ENCODE measurements around the gene ADGRL1. TPM values are rescaled to one million over a fixed set of nuclear protein-coding genes. Genes with fewer than 3 reads are reported as not detected.
A peak's percentile ranks its signal among the peaks of the same experiment; 100 is the strongest.

The ADGRL1 gene
- total RNA-seq, 1 donor from 2014 or later = 12.0 TPM

DNA sequence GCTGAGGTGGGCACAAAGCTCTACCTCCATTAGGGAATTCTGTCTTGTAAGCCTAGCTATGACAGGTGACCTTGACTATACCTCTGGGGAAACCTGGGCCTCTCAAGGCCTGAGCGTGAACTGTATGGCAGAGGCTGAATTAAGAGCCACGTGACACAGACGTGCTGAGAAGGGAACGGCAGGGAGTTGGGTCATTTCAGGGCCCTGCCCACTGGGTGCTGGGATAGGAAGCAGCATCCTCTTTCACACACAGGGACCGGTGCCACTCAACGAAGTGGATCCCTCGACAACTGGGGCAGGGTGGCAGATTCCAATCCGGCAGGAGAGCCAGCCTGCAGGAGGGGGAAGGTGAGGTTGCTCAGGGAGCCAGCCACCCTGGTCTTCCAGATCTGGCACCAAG lies 78.8 kb downstream of the ADGRL1 start:
- Histone ChIP-seq H3K9ac (ENCODE audit: low read depth in 1 of 3, low read length in 3 of 3) (peak overlapping the region in 2 of 3 donors; percentile 10 to 72), H3K4me1 (ENCODE audit: control insufficient read depth in 3 of 3, insufficient read depth in 3 of 3, low read length in 3 of 3) (peaks cover 22 to 32% (median 25%) of the 10 kb centered on the region in 3 donors), H3K9me3 (ENCODE audit: control insufficient read depth in 3 of 3, low read length in 3 of 3) (no peaks in the 10 kb centered on the region), H3K36me3 (ENCODE audit: control insufficient read depth in 3 of 3, insufficient read depth in 3 of 3, low read length in 3 of 3) (no peaks in the 10 kb centered on the region), H3K27ac (ENCODE audit: low read depth, low read length) (peak overlapping the region; percentile 69), H3K4me3 (ENCODE audit: low read length in 3 of 3) (no peak overlapping the region), H3K27me3 (ENCODE audit: control insufficient read depth in 3 of 3, insufficient read depth in 3 of 3, low read length in 3 of 3) (no peaks in the 10 kb centered on the region)

DNA sequence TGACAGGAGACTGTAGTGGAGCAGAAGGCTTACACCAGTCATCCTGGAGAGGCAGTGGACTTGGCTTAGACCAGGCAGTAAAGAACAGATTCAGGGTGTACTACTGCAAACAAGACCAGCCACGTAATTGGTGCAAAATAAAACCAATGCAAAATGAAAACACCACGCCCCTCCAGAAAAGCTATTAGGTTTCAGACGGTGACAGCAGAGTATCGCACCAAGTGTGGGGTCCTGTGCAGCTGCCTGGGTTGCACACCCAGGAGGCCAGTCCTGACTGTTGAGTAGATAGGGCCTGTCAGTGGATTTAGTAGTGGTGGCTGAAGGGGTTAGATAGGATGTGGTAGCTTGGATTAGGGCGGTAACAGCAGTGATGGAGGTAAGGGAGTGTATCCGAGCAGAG lies 83.0 kb downstream of the ADGRL1 start:
- H3K36me3 ChIP-seq (ENCODE audit: control insufficient read depth in 3 of 3, insufficient read depth in 3 of 3, low read length in 3 of 3) = no peaks in the 10 kb centered on the region
- H3K9me3 ChIP-seq (ENCODE audit: control insufficient read depth in 3 of 3, low read length in 3 of 3) = no peaks in the 10 kb centered on the region
- H3K27ac ChIP-seq (ENCODE audit: low read depth, low read length) = no peak overlapping the region
- no peak overlapping the region for H3K4me3 ChIP-seq (ENCODE audit: low read length in 3 of 3)
- H3K4me1 ChIP-seq (ENCODE audit: control insufficient read depth in 3 of 3, insufficient read depth in 3 of 3, low read length in 3 of 3) = peaks cover 30 to 38% (median 38%) of the 10 kb centered on the region in 3 donors
- H3K27me3 ChIP-seq (ENCODE audit: control insufficient read depth in 3 of 3, insufficient read depth in 3 of 3, low read length in 3 of 3) = no peaks in the 10 kb centered on the region
- peak overlapping the region in 1 of 3 donors; percentile 25 for H3K9ac ChIP-seq (ENCODE audit: low read depth in 1 of 3, low read length in 3 of 3)

DNA sequence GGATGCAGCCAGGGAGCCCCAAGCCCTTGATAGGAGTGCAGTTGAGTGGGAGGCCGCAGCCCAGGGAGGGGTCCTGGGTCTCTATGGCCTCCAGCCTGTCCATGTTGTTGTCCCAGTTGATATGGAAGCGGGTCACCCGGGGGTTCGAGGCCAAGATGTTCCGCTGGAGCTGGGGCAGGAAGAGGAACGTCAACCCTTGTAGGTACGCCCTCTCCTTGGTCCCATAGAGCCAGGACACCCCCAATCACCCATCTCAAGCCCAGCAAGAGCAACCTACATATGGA lies 85.5 kb downstream of the ADGRL1 start:
- Histone ChIP-seq H3K27ac (ENCODE audit: low read depth, low read length) (peak overlapping the region; percentile 94), H3K9me3 (ENCODE audit: control insufficient read depth in 3 of 3, low read length in 3 of 3) (no peaks in the 10 kb centered on the region)

DNA sequence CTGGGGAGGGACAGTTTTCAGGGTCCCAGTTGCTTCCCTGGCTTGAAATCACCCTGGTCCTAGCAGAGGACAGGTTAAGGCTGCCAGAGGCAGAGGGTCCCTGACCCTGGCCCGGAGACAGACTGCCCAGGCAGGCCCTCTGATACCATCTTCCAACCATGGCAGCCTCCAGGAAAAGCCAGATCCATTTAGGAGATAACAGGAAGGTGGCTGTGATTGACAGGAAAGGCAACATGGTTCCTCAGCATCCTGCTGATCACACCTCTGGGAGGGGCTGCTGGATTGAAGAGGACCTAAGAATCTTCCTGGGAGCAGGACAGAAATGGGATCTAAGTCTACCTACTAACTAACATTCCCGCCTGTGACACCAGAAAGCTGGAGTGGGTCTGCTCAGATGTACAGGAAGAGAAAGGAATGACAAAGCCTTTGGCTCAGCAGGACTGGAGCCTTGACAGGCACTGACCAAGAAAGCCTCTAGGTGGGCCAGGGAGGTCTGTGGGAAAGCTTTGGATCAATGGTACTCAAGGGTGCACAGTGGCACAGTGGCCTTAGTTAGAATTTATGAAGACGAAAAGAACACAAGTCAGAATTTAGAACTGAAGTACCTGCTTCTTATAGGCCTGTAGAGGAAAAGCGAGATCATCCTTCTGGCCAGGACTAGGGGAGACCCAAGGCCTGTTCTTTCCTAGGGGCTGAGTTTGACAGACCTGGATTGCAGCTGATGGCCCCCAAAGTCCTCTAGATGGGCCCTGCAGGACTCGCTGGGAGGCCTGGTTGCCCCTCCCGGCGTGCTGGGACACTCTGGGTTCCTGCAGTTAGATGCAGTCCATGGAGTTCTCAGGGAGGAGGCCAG lies 86.1 kb downstream of the ADGRL1 start:
- peak overlapping the region; percentile 63 to 94 (median 76) for H3K9ac ChIP-seq (ENCODE audit: low read depth in 1 of 3, low read length in 3 of 3)
- peak overlapping the region in 1 of 3 donors; percentile 45 for H3K4me3 ChIP-seq (ENCODE audit: low read length in 3 of 3)

More for the DNA sequence above, 85.5 kb downstream of the ADGRL1 start:
- no peaks in the 10 kb centered on the region for H3K36me3 ChIP-seq (ENCODE audit: control insufficient read depth in 3 of 3, insufficient read depth in 3 of 3, low read length in 3 of 3)
- no peak overlapping the region for H3K4me3 ChIP-seq (ENCODE audit: low read length in 3 of 3)
- peak overlapping the region in 2 of 3 donors; percentile 7 to 33 for H3K9ac ChIP-seq (ENCODE audit: low read depth in 1 of 3, low read length in 3 of 3)
- no peaks in the 10 kb centered on the region for H3K27me3 ChIP-seq (ENCODE audit: control insufficient read depth in 3 of 3, insufficient read depth in 3 of 3, low read length in 3 of 3)
- peaks cover 33 to 42% (median 38%) of the 10 kb centered on the region in 3 donors for H3K4me1 ChIP-seq (ENCODE audit: control insufficient read depth in 3 of 3, insufficient read depth in 3 of 3, low read length in 3 of 3)

DNA sequence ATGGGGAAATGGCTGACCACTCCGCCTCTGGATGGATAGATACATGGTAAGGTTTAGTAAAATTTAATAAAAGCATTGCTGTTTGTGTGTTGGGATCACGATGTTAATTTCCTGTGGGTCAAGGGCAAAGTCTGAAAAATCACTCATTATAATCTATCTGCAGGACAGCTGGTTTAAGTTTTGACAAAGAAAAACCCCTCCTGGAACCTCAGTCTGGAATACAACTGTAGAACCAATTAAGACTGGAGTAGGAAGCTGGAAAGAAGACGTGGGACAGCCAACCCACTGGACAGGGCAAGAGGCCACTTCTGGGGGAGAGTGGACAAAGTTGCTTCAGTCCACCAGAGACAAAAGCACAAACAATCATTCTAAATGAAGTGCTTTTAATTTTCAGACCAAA lies 86.8 kb downstream of the ADGRL1 start:
- no peaks in the 10 kb centered on the region for H3K27me3 ChIP-seq (ENCODE audit: control insufficient read depth in 3 of 3, insufficient read depth in 3 of 3, low read length in 3 of 3)
- peaks cover 46 to 53% (median 47%) of the 10 kb centered on the region in 3 donors for H3K4me1 ChIP-seq (ENCODE audit: control insufficient read depth in 3 of 3, insufficient read depth in 3 of 3, low read length in 3 of 3)
- H3K9me3 ChIP-seq (ENCODE audit: control insufficient read depth in 3 of 3, low read length in 3 of 3) = no peaks in the 10 kb centered on the region
- peak overlapping the region; percentile 74 to 87 (median 87) for H3K4me3 ChIP-seq (ENCODE audit: low read length in 3 of 3)
- peak overlapping the region; percentile 94 for H3K27ac ChIP-seq (ENCODE audit: low read depth, low read length)
- peak overlapping the region; percentile 76 to 94 (median 94) for H3K9ac ChIP-seq (ENCODE audit: low read depth in 1 of 3, low read length in 3 of 3)
- no peaks in the 10 kb centered on the region for H3K36me3 ChIP-seq (ENCODE audit: control insufficient read depth in 3 of 3, insufficient read depth in 3 of 3, low read length in 3 of 3)

More for the DNA sequence above, 86.1 kb downstream of the ADGRL1 start:
- peak overlapping the region; percentile 94 for H3K27ac ChIP-seq (ENCODE audit: low read depth, low read length)
- H3K4me1 ChIP-seq (ENCODE audit: control insufficient read depth in 3 of 3, insufficient read depth in 3 of 3, low read length in 3 of 3) = peaks cover 39 to 46% (median 40%) of the 10 kb centered on the region in 3 donors
- no peaks in the 10 kb centered on the region for H3K9me3 ChIP-seq (ENCODE audit: control insufficient read depth in 3 of 3, low read length in 3 of 3)
- no peaks in the 10 kb centered on the region for H3K27me3 ChIP-seq (ENCODE audit: control insufficient read depth in 3 of 3, insufficient read depth in 3 of 3, low read length in 3 of 3)
- no peaks in the 10 kb centered on the region for H3K36me3 ChIP-seq (ENCODE audit: control insufficient read depth in 3 of 3, insufficient read depth in 3 of 3, low read length in 3 of 3)

DNA sequence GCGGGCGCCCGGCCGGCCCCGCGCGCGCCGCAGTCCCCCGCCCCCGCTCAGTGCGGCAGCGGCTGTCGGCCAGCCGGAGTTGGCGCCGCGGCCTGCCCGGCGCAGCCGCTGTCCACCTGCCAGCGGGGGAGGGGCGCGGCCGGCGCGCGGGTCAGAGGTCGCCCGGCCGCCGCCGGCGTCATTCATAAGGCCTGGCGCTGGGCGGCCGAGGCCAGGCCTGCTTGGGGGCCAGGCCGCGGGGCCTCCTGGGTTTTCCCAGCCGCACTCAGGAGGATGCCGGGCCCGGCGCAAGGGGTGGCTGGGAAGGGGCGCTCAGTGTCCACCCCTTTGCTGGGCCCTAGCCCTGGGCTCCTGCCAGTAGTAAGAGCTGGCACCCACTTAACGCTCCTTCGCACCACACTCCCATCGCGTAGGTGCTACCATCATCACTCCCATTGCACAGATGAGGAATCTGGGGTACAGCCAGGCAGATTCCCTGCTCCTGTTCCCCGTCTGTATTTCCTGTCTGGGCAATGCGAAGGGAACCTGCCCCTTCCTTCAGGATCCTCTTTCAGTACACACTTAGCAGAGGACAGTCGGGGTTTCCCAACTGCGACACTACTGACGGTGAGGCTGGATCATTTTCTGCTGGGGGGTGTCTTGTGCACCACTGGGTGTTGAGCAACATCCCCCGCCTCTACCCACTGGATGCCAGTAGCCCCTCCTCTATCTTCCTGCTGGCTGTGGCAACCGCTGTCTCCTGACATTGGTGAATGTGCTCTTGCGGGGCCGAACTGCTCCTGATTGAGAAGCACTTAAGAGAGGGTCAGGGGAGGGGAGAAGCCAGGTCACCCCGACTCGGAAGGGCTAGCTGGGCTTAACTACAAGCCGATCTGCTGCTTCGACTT lies 87.6 kb downstream of the ADGRL1 start:
- Histone ChIP-seq H3K36me3 (ENCODE audit: control insufficient read depth in 3 of 3, insufficient read depth in 3 of 3, low read length in 3 of 3) (no peaks in the 10 kb centered on the region), H3K4me3 (ENCODE audit: low read length in 3 of 3) (peak overlapping the region; percentile 74 to 87 (median 87)), H3K9me3 (ENCODE audit: control insufficient read depth in 3 of 3, low read length in 3 of 3) (no peaks in the 10 kb centered on the region), H3K9ac (ENCODE audit: low read depth in 1 of 3, low read length in 3 of 3) (peak overlapping the region; percentile 76 to 94 (median 94)), H3K27ac (ENCODE audit: low read depth, low read length) (peak overlapping the region; percentile 94), H3K4me1 (ENCODE audit: control insufficient read depth in 3 of 3, insufficient read depth in 3 of 3, low read length in 3 of 3) (peaks cover 53 to 60% (median 54%) of the 10 kb centered on the region in 3 donors), H3K27me3 (ENCODE audit: control insufficient read depth in 3 of 3, insufficient read depth in 3 of 3, low read length in 3 of 3) (no peaks in the 10 kb centered on the region)

DNA sequence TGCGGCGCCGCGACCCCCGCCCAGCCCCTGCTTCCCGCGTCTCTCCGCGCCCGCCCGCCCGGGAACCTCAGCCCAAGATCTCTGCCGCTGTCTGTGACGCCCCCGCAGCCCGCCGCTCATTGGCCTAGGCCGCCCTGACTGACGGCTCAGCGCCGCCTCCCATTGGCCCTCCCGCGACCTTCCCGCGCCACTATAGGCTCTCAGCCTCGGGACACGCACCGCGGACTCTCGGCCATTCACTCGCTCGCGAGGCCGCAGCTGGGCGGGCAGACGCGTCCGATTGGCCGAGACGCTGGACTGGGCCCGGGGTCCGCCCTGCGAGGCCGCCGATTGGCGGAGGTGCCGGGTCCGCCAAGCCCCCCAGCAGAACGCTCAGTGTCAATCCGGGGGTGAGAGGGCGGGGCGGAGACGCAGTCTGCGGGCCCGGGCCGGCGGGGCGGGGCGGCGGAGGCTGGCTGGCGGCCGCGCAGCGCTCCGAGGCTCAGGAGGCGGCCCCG lies 88.3 kb downstream of the ADGRL1 start, which contains the start of gene PRKACA:
Gene PRKACA, minus strand, starts transcription at position 95 of the 497 bp plus-strand sequence. CDS start 215 bp downstream, outside the sequence.
- Histone ChIP-seq H3K4me1 (ENCODE audit: control insufficient read depth in 3 of 3, insufficient read depth in 3 of 3, low read length in 3 of 3) (peaks cover 60 to 67% (median 61%) of the 10 kb centered on the region in 3 donors), H3K27me3 (ENCODE audit: control insufficient read depth in 3 of 3, insufficient read depth in 3 of 3, low read length in 3 of 3) (no peaks in the 10 kb centered on the region), H3K9ac (ENCODE audit: low read depth in 1 of 3, low read length in 3 of 3) (peak within 1 kb of the TSS; percentile 94 to 95 (median 94)), H3K4me3 (ENCODE audit: low read length in 3 of 3) (peak within 1 kb of the TSS; percentile 79 to 89 (median 87)), H3K27ac (ENCODE audit: low read depth, low read length) (peak within 1 kb of the TSS; percentile 95), H3K36me3 (ENCODE audit: control insufficient read depth in 3 of 3, insufficient read depth in 3 of 3, low read length in 3 of 3) (no peaks in the 10 kb centered on the region), H3K9me3 (ENCODE audit: control insufficient read depth in 3 of 3, low read length in 3 of 3) (no peaks in the 10 kb centered on the region)

DNA sequence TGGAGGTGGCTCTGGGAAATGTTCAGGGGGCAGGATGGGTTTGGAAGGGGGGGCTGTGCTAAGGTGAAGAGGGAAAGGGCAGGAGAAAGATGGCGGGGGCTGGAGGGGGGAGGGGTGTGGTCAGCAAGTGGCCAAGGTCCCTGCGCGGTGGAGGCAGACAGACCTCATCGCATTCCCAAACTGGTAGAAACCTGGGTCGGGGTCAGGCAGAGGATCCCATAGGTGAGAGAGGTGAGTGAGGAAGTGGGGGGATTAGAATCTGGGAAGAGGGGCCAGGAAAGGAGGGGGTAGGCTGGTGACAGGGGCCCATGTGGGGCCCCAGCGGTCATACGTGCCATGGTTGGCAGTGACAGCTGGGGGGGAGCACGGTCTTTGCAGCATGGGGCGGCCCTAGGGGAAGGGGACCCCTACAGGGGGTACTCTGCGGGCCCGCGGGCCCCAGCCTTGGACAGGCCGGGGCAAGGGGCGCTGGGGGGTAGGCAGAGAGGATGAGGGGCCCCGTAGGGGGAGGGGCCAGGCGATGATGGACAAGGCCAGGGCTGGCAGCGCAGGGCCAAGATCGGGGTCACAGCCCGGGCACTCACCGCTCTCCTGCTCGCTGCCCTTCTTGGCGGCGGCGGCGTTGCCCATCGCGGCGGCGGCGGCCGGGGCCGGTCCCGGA lies 88.9 kb downstream of the ADGRL1 start:
- H3K4me3 ChIP-seq (ENCODE audit: low read length in 3 of 3) = peak overlapping the region; percentile 79 to 89 (median 86)
- H3K4me1 ChIP-seq (ENCODE audit: control insufficient read depth in 3 of 3, insufficient read depth in 3 of 3, low read length in 3 of 3) = peaks cover 66 to 74% (median 68%) of the 10 kb centered on the region in 3 donors
- no peaks in the 10 kb centered on the region for H3K9me3 ChIP-seq (ENCODE audit: control insufficient read depth in 3 of 3, low read length in 3 of 3)
- H3K36me3 ChIP-seq (ENCODE audit: control insufficient read depth in 3 of 3, insufficient read depth in 3 of 3, low read length in 3 of 3) = no peaks in the 10 kb centered on the region
- peak overlapping the region; percentile 95 for H3K27ac ChIP-seq (ENCODE audit: low read depth, low read length)
- H3K27me3 ChIP-seq (ENCODE audit: control insufficient read depth in 3 of 3, insufficient read depth in 3 of 3, low read length in 3 of 3) = no peaks in the 10 kb centered on the region
- peak overlapping the region; percentile 80 to 95 (median 90) for H3K9ac ChIP-seq (ENCODE audit: low read depth in 1 of 3, low read length in 3 of 3)

DNA sequence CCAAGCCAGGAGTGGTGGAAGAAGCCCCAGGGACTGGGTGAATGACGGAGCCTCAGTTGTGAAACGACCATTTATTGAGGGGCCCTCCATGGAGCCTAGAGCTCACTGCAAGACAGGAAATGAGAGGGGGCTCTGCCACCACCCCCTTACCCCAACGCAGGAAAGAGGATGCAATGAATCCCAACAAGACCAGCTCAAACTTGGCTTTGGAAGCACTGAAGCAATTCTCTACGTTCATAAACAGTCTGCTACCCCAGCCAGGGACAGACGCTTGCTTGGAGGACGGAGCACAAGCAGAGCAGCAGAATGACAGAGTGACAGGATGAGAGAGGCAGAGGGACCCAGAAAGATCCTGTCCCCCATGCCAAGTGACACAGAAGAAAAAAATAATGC lies 89.4 kb downstream of the ADGRL1 start:
- Histone ChIP-seq H3K9ac (ENCODE audit: low read depth in 1 of 3, low read length in 3 of 3) (peak overlapping the region; percentile 80 to 95 (median 90)), H3K36me3 (ENCODE audit: control insufficient read depth in 3 of 3, insufficient read depth in 3 of 3, low read length in 3 of 3) (peaks cover 0 to 2% (median 0%) of the 10 kb centered on the region in 3 donors), H3K4me3 (ENCODE audit: low read length in 3 of 3) (peak overlapping the region; percentile 79 to 89 (median 86)), H3K27ac (ENCODE audit: low read depth, low read length) (peak overlapping the region; percentile 95), H3K27me3 (ENCODE audit: control insufficient read depth in 3 of 3, insufficient read depth in 3 of 3, low read length in 3 of 3) (no peaks in the 10 kb centered on the region), H3K4me1 (ENCODE audit: control insufficient read depth in 3 of 3, insufficient read depth in 3 of 3, low read length in 3 of 3) (peaks cover 72 to 79% (median 73%) of the 10 kb centered on the region in 3 donors), H3K9me3 (ENCODE audit: control insufficient read depth in 3 of 3, low read length in 3 of 3) (no peaks in the 10 kb centered on the region)
